CD1c-positive myeloid dendritic cell (primary cell): ENCODE data around the gene ANGPTL4.

Experiments
- DNase-seq: peaks from one replicate; pipeline ENCODE4 v3.0.0-alpha.2; 2016; ENCODE audit errors: extremely low spot score

Gene ANGPTL4

GRCh38 chr19:8413629-8413995 is 49.7 kb downstream of the ANGPTL4 start:
- peak; percentile 46 for DNase-seq

DNA sequence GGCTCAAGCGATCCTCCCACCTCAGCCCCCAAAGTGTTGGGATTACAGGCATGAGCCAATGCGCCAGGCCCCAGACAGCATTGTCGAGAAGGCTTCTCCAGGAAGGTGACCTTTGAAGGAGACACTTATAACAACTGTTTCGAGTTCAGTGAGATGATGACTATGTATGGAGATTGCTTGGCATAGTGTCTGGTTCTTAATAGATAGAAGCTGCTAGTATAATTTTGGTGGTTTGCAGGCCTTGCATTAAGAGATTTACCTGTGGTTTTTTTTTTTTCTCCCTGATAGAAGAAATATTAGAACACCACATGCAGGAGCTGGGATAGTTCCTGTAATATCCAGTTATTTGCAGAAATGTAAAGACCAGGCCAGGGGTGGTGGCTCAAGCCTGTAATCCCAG is 52.8 kb downstream of the ANGPTL4 start:
- DNase-seq, result no peak

GRCh38 chr19:8421484-8422461 is 57.8 kb downstream of the ANGPTL4 start:
- no peak for DNase-seq

DNA sequence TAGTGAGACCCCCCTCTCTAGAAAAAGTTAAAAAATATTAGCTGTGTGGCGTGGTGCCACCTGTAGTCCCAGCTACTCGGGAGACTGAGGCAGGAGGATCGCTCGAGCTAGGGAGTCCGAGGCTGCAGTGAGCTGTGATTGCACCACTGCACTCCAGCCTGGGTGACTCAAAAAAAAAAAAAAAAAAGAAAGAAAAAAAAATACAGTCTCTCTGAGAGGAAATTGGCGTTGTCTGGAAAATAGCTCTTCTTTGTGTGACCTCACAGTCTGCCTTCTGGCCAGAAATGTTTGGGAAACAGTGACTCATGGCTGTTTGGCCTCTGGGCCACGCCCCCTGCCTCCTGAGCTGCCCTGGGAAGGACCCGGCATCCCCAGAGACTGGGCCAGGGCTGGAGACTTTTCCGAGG is 59.9 kb downstream of the ANGPTL4 start:
- peak; percentile 93 for DNase-seq
